HUES6 (cell line): ENCODE measurements around the gene ADAP1.

Experiments used
- H3K27ac ChIP-seq: 2 replicates; pipeline ENCODE4 v1.7.0; 2013; ENCODE audit warnings: low read depth, mild to moderate bottlenecking, low read length, inconsistent platforms
- H3K27me3 ChIP-seq: 2 replicates; pipeline ENCODE4 v1.6.1; 2013; ENCODE audit warnings: low read length; ENCODE audit not compliant: control insufficient read depth, insufficient read depth
- H3K36me3 ChIP-seq: 2 replicates; pipeline ENCODE4 v1.6.1; 2013; ENCODE audit warnings: low read length; ENCODE audit not compliant: control insufficient read depth, insufficient read depth
- H3K4me1 ChIP-seq: 2 replicates; pipeline ENCODE4 v1.6.1; 2013; ENCODE audit warnings: low read length; ENCODE audit not compliant: control insufficient read depth, insufficient read depth
- H3K4me3 ChIP-seq: 2 replicates; pipeline ENCODE4 v1.5.1; 2013; ENCODE audit warnings: low read depth, low read length
- H3K9ac ChIP-seq: one replicate; pipeline ENCODE4 v1.6.1; 2013; ENCODE audit warnings: mild to moderate bottlenecking, low read length
- H3K9me3 ChIP-seq: 2 replicates; pipeline ENCODE4 v1.6.1; 2013; ENCODE audit warnings: low read depth, low read length; ENCODE audit not compliant: control insufficient read depth, insufficient read depth

ADAP1 gene

DNA sequence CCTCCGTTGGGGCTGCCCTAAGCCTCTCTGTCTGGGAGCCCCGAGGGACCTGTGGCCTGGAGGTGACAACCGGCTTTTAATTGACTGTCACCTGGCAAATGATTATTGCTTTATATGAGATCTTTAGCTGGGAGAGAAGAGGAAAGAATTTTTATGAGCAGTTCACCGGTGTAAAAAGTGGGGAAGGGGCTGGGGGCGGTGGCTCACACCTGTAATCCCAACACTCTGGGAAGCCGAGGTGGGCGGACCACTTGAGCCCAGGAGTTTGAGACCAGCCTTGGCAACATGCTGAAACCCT, 23.5 kb upstream of the ADAP1 start:
- no peaks in the 10 kb centered on the region for H3K27me3 ChIP-seq
- no peak overlapping the region for H3K4me3 ChIP-seq

DNA sequence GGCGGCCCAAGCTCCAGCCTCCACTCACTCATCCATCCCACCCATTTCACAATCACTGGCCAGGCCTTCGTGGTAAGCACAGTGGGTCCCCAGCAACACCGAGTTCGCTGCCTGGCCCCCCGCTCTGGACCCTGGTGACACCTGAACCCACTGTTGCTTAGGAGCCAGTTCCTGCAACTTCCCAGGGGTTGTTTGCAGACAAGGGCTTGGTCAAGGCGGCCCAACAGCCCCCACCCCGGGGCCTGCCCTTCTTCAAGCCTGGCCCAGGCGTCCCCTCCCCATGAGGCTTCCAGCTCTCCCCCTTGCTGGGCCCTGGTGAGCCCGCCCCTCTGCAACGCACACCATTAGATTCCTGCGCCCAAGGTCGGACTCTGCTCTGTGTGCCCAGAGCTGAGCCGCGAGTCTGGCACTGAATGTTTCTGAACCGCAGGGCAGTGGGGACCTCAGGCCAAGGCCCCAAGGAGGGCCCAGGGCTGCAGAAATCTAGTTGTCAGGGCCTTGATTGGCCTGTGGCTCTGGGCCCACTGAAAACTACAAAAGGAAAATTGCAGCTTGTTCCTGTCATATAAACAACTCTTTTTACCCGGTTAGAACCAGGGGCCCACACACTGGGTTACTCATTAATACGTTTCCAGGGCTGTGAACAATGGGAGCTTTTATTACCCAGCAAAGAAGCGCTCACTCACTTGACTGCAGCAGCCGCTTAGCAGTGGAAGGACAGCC, 23.0 kb upstream of the ADAP1 start:
- peaks cover 9% of the 10 kb centered on the region for H3K36me3 ChIP-seq
- H3K27ac ChIP-seq: no peak overlapping the region
- no peak overlapping the region for H3K9ac ChIP-seq
- H3K27me3 ChIP-seq: no peaks in the 10 kb centered on the region
- peaks cover 7% of the 10 kb centered on the region; the same call in 1 of the 2 replicates for H3K4me1 ChIP-seq
- no peak overlapping the region for H3K4me3 ChIP-seq
- no peaks in the 10 kb centered on the region for H3K9me3 ChIP-seq

More for the DNA sequence above, 23.5 kb upstream of the ADAP1 start:
- no peak overlapping the region for H3K27ac ChIP-seq
- H3K36me3 ChIP-seq: peaks cover 4% of the 10 kb centered on the region
- no peak overlapping the region for H3K9ac ChIP-seq
- peaks cover 7% of the 10 kb centered on the region; the same call in 1 of the 2 replicates for H3K4me1 ChIP-seq
- H3K9me3 ChIP-seq: no peaks in the 10 kb centered on the region

DNA sequence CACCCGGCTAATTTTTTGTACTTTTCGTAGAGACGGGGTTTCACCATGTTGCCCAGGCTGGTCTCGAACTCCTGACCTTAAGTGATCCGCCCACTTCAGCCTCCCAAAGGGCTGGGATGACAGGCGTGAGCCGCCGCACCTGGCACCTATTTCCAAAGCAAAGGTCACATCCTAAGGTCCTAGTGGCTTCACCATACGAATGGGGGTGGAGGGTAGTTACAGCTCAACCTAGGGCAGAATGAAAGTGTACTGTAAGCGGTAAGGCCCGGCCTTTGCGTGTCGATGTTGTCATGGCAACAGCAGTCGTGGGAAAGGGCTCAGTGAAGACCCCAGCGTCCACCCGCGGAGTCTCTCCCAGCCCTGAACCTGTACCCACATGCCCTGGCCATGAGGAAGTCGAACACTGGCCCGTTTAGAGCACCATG, 22.4 kb upstream of the ADAP1 start:
- peaks cover 7% of the 10 kb centered on the region; the same call in 1 of the 2 replicates for H3K4me1 ChIP-seq
- peaks cover 15% of the 10 kb centered on the region for H3K36me3 ChIP-seq
- H3K27ac ChIP-seq: no peak overlapping the region
- no peaks in the 10 kb centered on the region for H3K9me3 ChIP-seq
- no peak overlapping the region for H3K4me3 ChIP-seq
- no peaks in the 10 kb centered on the region for H3K27me3 ChIP-seq
- no peak overlapping the region for H3K9ac ChIP-seq

DNA sequence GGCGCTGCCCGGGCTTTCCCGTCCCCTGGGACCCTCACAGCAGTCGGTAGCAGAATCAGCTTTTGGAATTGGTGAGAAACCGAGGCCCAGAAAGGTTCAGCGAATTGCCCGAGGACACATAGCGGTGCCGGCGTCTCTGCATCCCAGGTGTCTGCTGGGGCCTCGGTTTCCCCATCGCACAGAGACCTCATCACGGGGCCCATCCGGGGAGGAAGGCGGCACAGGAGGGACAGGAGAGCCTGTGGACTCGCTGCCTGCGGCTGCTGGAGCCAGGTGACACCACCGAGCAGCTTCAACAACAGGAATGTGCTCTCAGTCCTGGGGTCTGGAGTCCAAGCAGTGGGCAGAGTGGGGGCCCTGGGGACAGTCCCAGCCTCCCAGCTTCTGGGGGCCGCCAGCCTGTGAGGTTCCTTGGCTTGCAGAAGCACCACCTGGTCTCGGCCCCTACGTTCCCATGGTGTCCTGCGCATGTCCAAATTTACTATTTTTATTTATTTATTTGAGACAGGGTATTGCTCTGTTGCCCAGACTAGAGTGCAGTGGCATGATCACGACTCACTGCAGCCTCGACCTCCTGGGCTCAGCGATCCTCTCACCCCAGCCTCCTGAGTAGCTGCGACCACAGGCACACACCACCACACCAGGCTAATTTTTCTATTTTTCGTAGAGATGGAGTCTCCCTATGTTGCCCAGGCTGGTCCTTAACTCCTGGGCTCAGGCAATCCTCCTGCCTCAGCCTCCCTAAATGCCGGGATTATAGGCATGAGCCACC, 21.4 kb upstream of the ADAP1 start:
- no peaks in the 10 kb centered on the region for H3K9me3 ChIP-seq
- no peak overlapping the region for H3K9ac ChIP-seq
- no peaks in the 10 kb centered on the region for H3K27me3 ChIP-seq
- peaks cover 21% of the 10 kb centered on the region for H3K36me3 ChIP-seq
- peaks cover 7% of the 10 kb centered on the region; the same call in 1 of the 2 replicates for H3K4me1 ChIP-seq
- no peak overlapping the region for H3K27ac ChIP-seq
- peak overlapping the region; percentile 98 for H3K4me3 ChIP-seq

DNA sequence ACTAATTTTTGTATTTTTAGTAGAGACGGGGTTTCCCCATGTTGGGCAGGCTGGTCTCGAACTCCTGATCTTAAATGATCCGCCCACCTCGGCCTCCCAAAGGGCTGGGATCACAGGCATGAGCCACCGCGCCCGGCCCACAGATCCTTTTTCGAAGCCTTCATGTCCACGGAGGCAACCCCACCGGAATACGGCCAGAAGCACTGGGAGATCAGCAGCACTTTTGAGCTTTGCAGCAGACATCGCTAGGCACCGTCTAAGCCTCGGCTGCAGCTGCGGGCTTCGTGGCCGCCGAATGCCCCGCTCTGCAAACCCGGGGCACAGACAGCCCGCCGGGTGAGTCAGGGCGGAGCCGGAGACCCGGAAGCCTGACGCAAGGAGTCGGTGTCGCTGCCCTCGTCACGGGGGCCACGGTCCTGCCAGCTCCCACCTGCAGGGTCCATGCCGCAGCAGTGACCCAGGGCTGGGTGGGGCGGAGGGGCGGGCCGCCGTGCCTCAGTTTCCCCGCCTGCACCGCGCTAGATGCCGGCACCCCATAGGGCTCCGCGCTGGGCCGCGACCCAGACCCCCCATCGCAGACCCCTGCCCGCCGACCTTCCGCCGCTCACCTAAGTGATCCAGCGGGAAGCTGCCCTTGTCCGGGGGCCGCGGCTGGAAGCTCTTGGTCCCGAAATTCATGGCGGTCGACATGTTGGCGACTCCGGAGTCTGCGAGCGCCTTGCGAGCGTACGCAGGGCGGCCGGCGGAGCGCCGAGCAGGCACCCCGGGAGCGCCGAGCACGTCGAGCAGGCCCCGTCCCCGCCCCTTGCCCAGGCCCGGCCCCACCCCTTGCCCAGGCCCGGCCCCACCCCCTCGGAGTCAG, 20.6 kb upstream of the ADAP1 start, which contains the start of gene COX19:
Gene COX19 (minus strand): TSS at position 730 of the 862 bp plus-strand sequence. CDS start 40 bp downstream, at position 690.
- H3K4me3 ChIP-seq: peak within 1 kb of the TSS; percentile 98
- peaks cover 26% of the 10 kb centered on the region for H3K36me3 ChIP-seq
- H3K9me3 ChIP-seq: no peaks in the 10 kb centered on the region
- H3K4me1 ChIP-seq: peaks cover 7% of the 10 kb centered on the region; the same call in 1 of the 2 replicates
- H3K27me3 ChIP-seq: no peaks in the 10 kb centered on the region
- H3K9ac ChIP-seq: peak within 1 kb of the TSS; percentile 82
- H3K27ac ChIP-seq: peak within 1 kb of the TSS; percentile 90

DNA sequence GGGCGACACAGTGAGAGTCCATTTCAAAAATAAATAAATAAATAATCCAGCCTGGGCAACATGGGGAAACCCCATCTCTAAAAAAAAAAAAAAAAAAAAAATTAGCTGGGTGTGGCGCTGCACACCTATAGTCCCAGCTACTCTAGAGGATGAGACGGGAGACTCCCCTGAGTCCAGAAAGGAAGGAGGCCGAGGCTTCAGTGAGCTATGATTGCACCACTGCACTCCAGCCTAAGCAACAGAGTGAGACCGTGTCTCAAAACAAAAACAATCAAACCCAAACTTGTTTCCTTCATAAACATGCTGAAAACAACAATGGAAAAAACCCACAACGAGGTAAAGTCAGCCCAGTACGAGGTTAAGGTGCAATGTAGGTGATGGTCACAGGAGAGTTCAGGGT, 19.7 kb upstream of the ADAP1 start:
- Histone ChIP-seq H3K4me1 (peaks cover 7% of the 10 kb centered on the region; the same call in 1 of the 2 replicates), H3K36me3 (peaks cover 34% of the 10 kb centered on the region), H3K27ac (no peak overlapping the region), H3K9me3 (no peaks in the 10 kb centered on the region), H3K4me3 (peak overlapping the region; percentile 98), H3K9ac (peak overlapping the region; percentile 82), H3K27me3 (no peaks in the 10 kb centered on the region)

DNA sequence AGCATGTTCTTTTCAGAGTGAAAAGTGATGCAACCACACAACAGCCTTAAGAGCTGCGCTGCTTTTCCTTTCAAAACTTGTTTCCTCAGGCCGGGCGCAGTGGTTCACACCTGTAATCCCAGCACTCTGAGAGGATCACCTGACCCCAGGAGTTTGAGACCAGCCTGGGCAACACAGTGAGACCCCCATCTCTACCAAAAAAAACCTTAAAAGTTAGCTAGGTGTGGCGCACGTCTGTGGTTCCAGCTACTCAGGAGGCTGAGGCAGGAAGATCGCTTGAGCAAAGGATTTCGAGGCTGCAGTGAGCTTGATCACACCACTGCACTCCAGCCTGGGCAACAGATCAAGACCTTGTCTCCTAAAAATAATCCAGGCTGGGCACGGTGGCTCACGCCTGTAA, 18.8 kb upstream of the ADAP1 start:
- H3K9me3 ChIP-seq: no peaks in the 10 kb centered on the region
- no peaks in the 10 kb centered on the region for H3K27me3 ChIP-seq
- H3K4me1 ChIP-seq: peaks cover 7% of the 10 kb centered on the region; the same call in 1 of the 2 replicates
- no peak overlapping the region for H3K4me3 ChIP-seq
- H3K27ac ChIP-seq: no peak overlapping the region
- H3K9ac ChIP-seq: no peak overlapping the region
- peaks cover 42% of the 10 kb centered on the region for H3K36me3 ChIP-seq

DNA sequence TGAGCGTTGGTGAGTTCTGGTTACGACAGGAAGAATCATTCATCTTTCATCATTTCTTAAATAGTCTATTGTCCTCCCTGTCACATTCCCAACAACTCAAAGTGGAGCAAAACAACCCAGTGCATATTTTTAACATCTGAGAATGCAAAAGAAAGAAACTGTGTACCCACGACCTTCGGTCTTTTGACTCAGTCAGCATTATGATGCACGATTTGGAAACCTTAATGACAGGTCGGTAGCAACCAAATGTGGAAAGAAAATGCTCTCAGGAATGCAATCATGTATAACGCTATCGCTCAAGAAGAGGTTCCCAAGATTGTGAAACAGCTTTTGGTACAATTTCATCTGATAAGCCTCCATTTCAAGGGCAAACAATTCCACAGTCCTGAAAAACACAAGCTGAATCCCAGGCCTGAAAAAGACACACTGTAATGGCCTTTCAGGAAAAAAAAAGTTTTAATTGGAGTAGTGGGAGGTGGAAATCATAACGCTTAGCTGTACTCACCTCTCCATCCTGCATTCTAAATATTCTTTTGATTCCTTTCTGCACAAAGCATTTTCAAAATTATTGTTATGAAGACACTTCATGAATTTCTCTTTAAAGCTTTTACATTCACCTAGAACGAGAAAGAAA, 18.3 kb upstream of the ADAP1 start:
- Histone ChIP-seq H3K27ac (no peak overlapping the region), H3K4me1 (peaks cover 7% of the 10 kb centered on the region; the same call in 1 of the 2 replicates), H3K9ac (no peak overlapping the region), H3K36me3 (peaks cover 47% of the 10 kb centered on the region), H3K4me3 (no peak overlapping the region), H3K9me3 (no peaks in the 10 kb centered on the region), H3K27me3 (no peaks in the 10 kb centered on the region)

DNA sequence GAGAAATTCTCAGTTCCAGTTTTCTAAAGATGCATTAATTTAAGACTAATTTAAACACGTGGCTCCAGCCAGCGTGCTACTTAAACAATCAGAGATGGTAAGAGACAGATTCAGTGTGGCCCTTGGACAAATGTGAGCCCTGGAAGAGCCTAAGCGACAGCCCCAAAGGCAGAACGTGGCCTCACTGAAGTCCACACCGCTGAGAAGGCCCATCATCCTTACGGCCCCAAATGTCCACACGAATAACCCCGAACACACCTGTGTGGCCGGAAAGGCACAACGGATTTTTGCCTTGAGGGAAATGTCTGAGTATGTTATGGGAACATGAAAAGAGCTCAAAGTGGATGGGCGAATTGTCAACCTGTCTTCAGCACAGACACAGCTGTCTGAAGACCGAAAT, 17.6 kb upstream of the ADAP1 start:
- Histone ChIP-seq H3K27ac (no peak overlapping the region), H3K27me3 (no peaks in the 10 kb centered on the region), H3K4me3 (no peak overlapping the region), H3K36me3 (peaks cover 54% of the 10 kb centered on the region), H3K9me3 (no peaks in the 10 kb centered on the region), H3K4me1 (peaks cover 7% of the 10 kb centered on the region; the same call in 1 of the 2 replicates), H3K9ac (no peak overlapping the region)

DNA sequence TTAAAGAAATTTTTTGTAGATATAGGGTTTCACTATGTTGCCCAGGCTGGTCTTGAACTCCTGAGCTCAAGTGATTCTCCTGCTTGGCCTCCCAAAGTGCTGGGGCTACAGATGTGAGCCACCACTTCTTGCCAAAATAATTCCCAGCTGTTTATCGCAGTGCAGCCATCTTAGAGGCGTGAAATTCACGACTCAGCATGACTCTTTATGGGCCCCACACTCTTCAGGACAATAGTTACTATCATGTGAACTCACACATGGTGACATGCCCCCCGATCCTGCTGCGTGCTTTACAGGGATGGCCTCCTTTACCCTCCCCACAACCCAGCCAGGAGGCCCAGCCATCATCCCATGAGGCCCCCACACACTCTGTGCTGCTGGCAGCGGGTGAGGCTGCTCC, 16.3 kb upstream of the ADAP1 start:
- Histone ChIP-seq H3K4me1 (peaks cover 6% of the 10 kb centered on the region; the same call in 1 of the 2 replicates), H3K27ac (no peak overlapping the region), H3K9ac (no peak overlapping the region), H3K36me3 (peaks cover 61% of the 10 kb centered on the region), H3K27me3 (no peaks in the 10 kb centered on the region), H3K9me3 (no peaks in the 10 kb centered on the region), H3K4me3 (no peak overlapping the region)
